Central memory CD4-positive, alpha-beta T cell (primary cell): ENCODE measurements around the gene IDUA.

ENCODE experiments used
- DNase-seq: peaks from one replicate; pipeline ENCODE4 v3.0.0; 2022

The IDUA gene

GRCh38 chr4:1001561-1002130 is 14.8 kb downstream of the IDUA start:
- DNase-seq, result no peak

- no peak for DNase-seq
Observed at GRCh38 chr4:1002131-1002630, 15.3 kb downstream of the IDUA start.

- no peak for DNase-seq
Observed at GRCh38 chr4:1002631-1003251, 15.9 kb downstream of the IDUA start.

GRCh38 chr4:1003271-1004070 is 16.6 kb downstream of the IDUA start:
- no peak for DNase-seq

- no peak for DNase-seq
Observed at GRCh38 chr4:1004071-1004418, 17.2 kb downstream of the IDUA start.

GRCh38 chr4:1004557-1005485 is 18.0 kb downstream of the IDUA start:
- no peak for DNase-seq

- DNase-seq, result no peak
Observed at GRCh38 chr4:1006856-1007255, 20.0 kb downstream of the IDUA start.

GRCh38 chr4:1008840-1009541 is 22.1 kb downstream of the IDUA start:
- peak; percentile 27 for DNase-seq

- peak; percentile 64 for DNase-seq
Observed at GRCh38 chr4:1009542-1010394, 22.9 kb downstream of the IDUA start.

GRCh38 chr4:1010395-1011021 is 23.7 kb downstream of the IDUA start:
- peak; percentile 78 for DNase-seq

GRCh38 chr4:1011022-1011665 is 24.3 kb downstream of the IDUA start, which contains the start of gene FGFRL1:
TSS of gene FGFRL1 (plus strand) at chr4:1011626. CDS start at chr4:1012486, 860 bp downstream.
- peak; percentile 84 for DNase-seq

GRCh38 chr4:1011666-1012033 is 24.8 kb downstream of the IDUA start:
- no peak for DNase-seq

- peak; percentile 29 for DNase-seq
Observed at GRCh38 chr4:1012034-1012739, 25.3 kb downstream of the IDUA start.

- no peak for DNase-seq
Observed at GRCh38 chr4:1013225-1014073, 26.6 kb downstream of the IDUA start.

- no peak for DNase-seq
Observed at GRCh38 chr4:1014291-1015167, 27.7 kb downstream of the IDUA start.

- no peak for DNase-seq
Observed at GRCh38 chr4:1015179-1015578, 28.3 kb downstream of the IDUA start.

- DNase-seq, result no peak
Observed at GRCh38 chr4:1015746-1016145, 28.9 kb downstream of the IDUA start.
